GM13977 (cell line): ENCODE measurements around the gene TCOF1.

ENCODE experiments used
- DNase-seq: peaks from one replicate; pipeline ENCODE4 v3.0.0; 2012; ENCODE audit warnings: low spot score
- in situ Hi-C: fragments of 300-500 bp; cut with MboI; formaldehyde crosslinking; loops from one replicate; pipeline ENCODE4 v1.12.0; 2022; ENCODE audit warnings: low sequenced_read_pairs, low pct_unique_long_range_greater_than_20kb, mixed read lengths, inconsistent platforms; ENCODE audit not compliant: unreplicated experiment
- TF ChIP-seq, protein P1 (sequence below): IDR thresholded peaks from 2 replicates; pipeline ENCODE4 v1.5.1; 2012; ENCODE audit warnings: mild to moderate bottlenecking, control low read depth; ENCODE audit not compliant: insufficient read depth; ENCODE audit errors: extremely low read depth, missing control alignments

Gene TCOF1

DNA sequence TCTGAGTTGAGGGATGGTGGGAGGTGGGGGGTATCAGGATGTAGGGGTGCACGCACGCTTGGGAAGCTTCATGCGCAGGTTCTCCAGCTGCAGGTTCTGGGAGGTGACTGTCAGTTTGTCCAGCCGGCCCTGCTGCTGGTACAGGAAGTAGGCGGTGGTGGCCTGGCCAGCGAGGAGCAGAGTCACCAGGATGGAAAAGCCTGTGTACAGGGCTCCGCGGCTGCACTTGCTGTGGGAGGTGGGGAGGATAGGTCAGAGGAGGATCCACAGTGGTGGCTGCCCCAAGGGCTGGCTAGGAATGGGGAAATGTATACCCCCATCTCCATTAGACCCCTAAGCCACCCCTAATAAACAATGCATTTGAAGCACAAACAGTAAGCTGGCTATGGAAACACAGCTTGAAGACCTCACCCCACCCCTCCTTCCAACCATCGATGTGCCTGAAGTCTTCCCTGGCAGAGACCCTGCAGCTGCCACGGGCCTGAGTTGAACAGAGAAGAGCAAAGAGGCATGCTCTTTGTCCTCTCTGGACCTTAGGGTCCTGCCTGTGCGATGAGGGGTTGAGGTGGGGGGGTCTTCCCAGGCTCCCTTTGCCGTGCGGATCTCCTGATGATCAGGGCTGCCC is 49.7 kb downstream of the TCOF1 start:
- in situ Hi-C loops: no loop called here

DNA sequence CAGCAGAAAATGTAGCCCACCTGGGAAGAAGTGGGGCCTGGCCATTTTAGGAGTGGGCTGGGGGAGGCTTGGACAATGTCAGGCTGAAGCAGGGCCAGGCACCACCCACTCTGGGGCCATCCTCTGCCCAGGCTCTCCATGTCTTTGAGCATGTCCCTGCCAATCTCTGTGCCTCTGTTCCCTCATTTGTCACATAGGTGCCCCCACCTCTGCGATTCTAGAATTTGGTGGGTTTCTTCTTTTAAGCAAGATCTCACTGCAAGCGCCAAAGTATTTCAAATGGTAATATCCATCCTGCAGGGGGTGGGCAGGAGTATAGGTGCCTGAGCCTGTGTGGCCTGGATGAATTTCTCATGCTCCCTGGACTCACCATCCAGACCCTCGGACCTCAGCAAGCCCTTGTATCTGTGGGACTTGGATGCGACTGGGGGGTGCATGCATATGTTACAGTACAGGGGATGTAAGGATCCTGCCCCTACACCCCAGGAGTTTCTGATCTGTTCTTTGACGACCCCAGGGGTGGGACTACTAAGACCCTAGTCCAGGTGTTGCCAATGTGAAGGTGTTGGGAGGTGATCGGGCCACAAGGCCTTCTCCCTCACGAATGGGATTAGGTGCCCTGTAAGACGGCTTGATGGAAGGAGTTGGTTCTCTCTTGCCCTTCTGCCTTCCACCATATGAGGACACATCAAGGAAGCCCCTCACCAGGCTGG is 50.9 kb downstream of the TCOF1 start:
- in situ Hi-C loops: no loop called here
- no peak for DNase-seq
- TF ChIP-seq, protein P1, sequence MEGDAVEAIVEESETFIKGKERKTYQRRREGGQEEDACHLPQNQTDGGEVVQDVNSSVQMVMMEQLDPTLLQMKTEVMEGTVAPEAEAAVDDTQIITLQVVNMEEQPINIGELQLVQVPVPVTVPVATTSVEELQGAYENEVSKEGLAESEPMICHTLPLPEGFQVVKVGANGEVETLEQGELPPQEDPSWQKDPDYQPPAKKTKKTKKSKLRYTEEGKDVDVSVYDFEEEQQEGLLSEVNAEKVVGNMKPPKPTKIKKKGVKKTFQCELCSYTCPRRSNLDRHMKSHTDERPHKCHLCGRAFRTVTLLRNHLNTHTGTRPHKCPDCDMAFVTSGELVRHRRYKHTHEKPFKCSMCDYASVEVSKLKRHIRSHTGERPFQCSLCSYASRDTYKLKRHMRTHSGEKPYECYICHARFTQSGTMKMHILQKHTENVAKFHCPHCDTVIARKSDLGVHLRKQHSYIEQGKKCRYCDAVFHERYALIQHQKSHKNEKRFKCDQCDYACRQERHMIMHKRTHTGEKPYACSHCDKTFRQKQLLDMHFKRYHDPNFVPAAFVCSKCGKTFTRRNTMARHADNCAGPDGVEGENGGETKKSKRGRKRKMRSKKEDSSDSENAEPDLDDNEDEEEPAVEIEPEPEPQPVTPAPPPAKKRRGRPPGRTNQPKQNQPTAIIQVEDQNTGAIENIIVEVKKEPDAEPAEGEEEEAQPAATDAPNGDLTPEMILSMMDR: no peak

More for the DNA sequence above, 49.7 kb downstream of the TCOF1 start:
- TF ChIP-seq, protein P1: no peak
- DNase-seq: no peak

DNA sequence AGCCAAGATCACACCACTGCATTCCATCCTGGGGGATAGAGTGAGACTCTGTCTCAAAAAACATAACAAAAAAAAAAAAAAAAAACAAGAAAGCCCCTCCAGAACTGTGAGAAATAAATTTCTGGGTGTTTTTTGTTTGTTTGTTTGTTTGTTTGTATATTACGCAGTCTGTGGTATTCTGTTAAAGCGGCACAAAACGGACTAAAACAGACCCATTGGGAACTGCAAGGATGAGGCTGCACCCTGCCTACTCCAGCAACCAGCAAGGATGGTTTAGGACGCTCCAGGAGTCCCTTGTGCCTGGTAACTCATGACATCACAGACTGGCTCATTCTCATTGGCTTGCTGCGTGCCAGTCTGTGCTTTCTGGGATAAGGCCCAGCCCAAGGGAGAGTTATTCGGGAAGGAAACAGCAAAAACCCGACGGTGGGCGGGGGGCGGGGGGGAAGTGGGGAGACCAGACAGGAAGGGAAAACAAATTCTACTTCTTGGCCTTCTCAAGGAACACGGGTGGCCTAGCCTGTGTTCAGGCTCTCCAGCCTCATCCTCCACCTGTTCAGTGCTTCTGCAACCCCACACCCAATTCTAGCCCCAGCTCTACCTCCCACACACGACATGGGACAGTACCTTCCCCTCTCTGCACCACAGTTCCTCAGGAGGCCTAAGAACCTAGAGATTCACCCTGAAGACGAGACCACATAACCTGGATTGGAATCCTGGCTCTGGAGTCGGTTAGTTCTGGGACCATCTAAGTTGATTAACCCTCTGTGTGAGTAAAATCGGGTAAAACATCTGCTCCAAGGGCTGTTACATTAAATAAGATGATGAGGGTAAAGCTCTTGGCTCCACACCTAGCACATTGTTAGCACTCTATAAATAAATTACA is 52.4 kb downstream of the TCOF1 start:
- in situ Hi-C loops: no loop called here
- TF ChIP-seq, protein P1: no peak
- DNase-seq: peak; percentile 63

DNA sequence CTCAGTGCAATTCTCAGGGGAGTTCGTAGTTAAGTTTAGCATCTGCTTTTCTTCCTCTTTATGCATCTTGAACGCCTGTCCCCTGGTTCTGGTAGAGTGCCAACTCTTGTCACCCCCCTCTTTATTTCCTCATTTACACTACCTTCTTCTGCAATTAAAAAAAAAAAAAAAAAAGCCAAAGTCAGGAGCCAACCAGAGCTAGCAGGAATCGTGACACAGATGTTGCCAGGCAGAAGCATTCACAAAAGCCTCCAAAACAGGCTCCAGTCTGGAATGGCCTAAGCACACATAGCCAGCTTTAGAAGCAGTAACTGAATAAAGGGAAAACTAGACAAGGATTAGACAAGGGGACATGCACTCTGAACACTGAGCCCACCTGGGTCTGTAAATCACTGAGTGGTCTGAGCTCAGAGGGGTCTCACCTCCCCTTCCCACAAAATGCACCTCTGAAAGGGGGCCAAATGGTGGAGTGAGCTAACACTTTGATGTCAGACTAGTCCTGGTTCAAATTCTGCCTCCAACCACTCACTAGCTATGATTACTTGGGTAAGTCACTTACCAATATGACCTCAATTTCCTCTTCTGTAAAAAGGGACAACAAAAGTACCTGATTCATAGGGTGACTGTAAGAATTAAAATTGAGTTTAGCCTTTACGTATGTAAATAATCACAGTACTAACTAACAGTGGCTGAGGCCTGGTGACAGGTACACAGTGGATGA is 53.2 kb downstream of the TCOF1 start:
- no peak for DNase-seq
- TF ChIP-seq, protein P1: no peak
- in situ Hi-C loops: no loop called here

DNA sequence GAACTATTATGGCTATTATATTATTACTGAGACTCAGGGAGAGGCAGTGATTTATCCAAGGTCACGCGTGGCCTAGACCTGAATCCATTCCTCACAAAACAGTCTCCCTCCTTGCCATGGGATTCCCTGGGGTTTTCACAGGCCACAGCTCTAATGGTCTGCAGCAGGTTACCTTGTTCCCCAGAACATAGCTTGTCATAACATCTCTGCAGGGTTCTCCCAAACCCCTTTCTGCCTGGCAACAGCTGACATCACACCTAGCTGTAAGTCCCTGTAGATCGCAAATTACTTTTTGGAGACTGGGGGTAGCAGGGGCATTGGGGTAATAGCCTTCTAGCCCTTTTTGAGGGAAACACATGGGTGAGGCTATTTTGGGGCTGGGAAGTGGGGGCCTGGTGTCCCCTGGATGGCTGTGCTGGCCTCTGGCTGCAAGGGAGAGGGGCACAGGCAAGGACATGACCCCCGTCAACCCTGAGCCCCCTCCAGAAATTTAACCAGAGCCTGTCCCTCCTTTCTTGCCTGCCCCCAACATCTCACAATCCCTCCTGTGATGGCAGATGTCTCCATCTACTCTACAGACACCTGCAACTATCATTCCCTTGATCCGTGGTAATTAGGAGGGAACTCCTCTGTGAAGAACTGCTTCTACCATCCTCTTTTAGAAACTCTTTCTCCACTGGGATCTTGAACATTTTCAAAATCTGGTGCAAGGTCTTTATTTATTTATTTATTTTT is 53.9 kb downstream of the TCOF1 start:
- no peak for DNase-seq
- in situ Hi-C loops: no loop called here

More for the DNA sequence above, 53.9 kb downstream of the TCOF1 start:
- TF ChIP-seq, protein P1: no peak
